Esophagus squamous epithelium (tissue), 5 donors: ENCODE data around the gene CROT. TPM values are rescaled to one million over a fixed set of nuclear protein-coding genes. Genes with fewer than 3 reads are reported as not detected.

Experiments used
- DNase-seq: peaks from one replicate; lab custom pipeline; 2025; lab: John Stamatoyannopoulos, UW
- H3K27ac ChIP-seq, 4 donors: fragments of 200-600 bp; sonication (generic); one replicate each; pipeline ENCODE4 v1.5.1; 2016 to 2019; ENCODE audit warnings: mild to moderate bottlenecking in 1 of 4
- H3K27me3 ChIP-seq, 4 donors: fragments of 200-600 bp; sonication (generic); 1 replicate in 3 of 4; 2 replicates in 1 of 4; pipeline versions ENCODE4 v1.5.1 to v1.6.0; 2017 to 2021; ENCODE audit warnings: antibody characterized with exemption in 1 of 4
- H3K36me3 ChIP-seq, 3 donors: fragments of 200-600 bp; sonication (generic); one replicate each; pipeline ENCODE4 v1.5.1; 2016 to 2019
- H3K4me1 ChIP-seq, 3 donors: fragments of 200-600 bp; sonication (generic); one replicate each; pipeline ENCODE4 v1.5.1; 2017 to 2019
- H3K4me3 ChIP-seq, 4 donors: fragments of 200-600 bp; sonication (generic); 1 replicate in 3 of 4; 2 replicates in 1 of 4; pipeline ENCODE4 v1.5.1; 2016 to 2019; ENCODE audit warnings: mild to moderate bottlenecking in 2 of 4, moderate library complexity in 1 of 4
- H3K9me3 ChIP-seq, 3 donors: fragments of 200-600 bp; sonication (generic); one replicate each; pipeline ENCODE4 v1.5.1; 2016 to 2019
- CTCF ChIP-seq, 6 experiments: fragments of 450-650 bp in 4 of 6; fragments of 200-600 bp in 2 of 6; sonication (generic) in 2 of 6; IDR thresholded peaks; one replicate each; pipeline ENCODE4 v1.5.1; 2016 to 2019; ENCODE audit warnings: antibody characterized with exemption in 6 of 6, mild to moderate bottlenecking in 4 of 6, moderate library complexity in 4 of 6
- POLR2A ChIP-seq, 4 donors: fragments of 450-650 bp; IDR thresholded peaks; one replicate each; pipeline ENCODE4 v1.6.1; 2017; ENCODE audit warnings: antibody characterized with exemption in 4 of 4, mild to moderate bottlenecking in 4 of 4, moderate library complexity in 3 of 4
- WGBS, 2 donors: methylation state at CpG; one replicate each; pipeline ENCODE4 v1.1.5; 2018; 5-methylcytosine and 5-hydroxymethylcytosine counted together
- intact Hi-C: fragments of 100-400 bp; cut with DNase I; formaldehyde crosslinking; loops from one replicate; pipeline ENCODE4 v1.15.0; 2022
- total RNA-seq, 4 donors: library from RNA; depleted of rRNA; stranded (reverse); fragments of >200 nt; gene quantifications; one replicate each; pipeline ENCODE4 v1.1.0, GENCODE V29; 2016
- donor health status: DM: yes; HTN: yes; CAD: no.

CROT gene
- total RNA-seq, 4 donors from 2014 or later: 34.5 to 42.2 (median 36.1) TPM

GRCh38 chr7:87331687-87332252 is 13.7 kb upstream of the CROT start:
- TF ChIP-seq CTCF (IDR thresholded peaks at IDR 0.05) (no peak), POLR2A (IDR thresholded peaks at IDR 0.05) (no peak)
- WGBS, 2 donors: 91 to 94% methylated on average over 5 of the region's 5 CpGs
- Histone ChIP-seq H3K4me1 (peaks cover 0 to 4% (median 0%) of the 10 kb centered on the region in 3 donors), H3K36me3 (peaks cover 0 to 73% (median 0%) of the 10 kb centered on the region in 3 donors), H3K27ac (no peak overlapping the region), H3K4me3 (no peak overlapping the region), H3K27me3 (no peaks in the 10 kb centered on the region), H3K9me3 (peaks cover 0 to 39% (median 33%) of the 10 kb centered on the region in 3 donors)
- DNase-seq: no peak
- intact Hi-C loops: no loop called here

- Histone ChIP-seq H3K36me3 (peaks cover 0 to 69% (median 0%) of the 10 kb centered on the region in 3 donors), H3K9me3 (peaks cover 0 to 34% (median 28%) of the 10 kb centered on the region in 3 donors), H3K4me1 (peaks cover 0 to 4% (median 0%) of the 10 kb centered on the region in 3 donors), H3K4me3 (no peak overlapping the region), H3K27ac (no peak overlapping the region), H3K27me3 (no peaks in the 10 kb centered on the region)
- no peak for DNase-seq
- 70 to 75% methylated on average over 2 of the region's 2 CpGs for WGBS, 2 donors
- intact Hi-C loops: no loop called here
- TF ChIP-seq POLR2A (IDR thresholded peaks at IDR 0.05): no peak
- TF ChIP-seq CTCF (IDR thresholded peaks at IDR 0.05): no peak
These were observed 13.1 kb upstream of the CROT start for GRCh38 chr7:87332321-87332720.

- intact Hi-C loops: no loop called here
- TF ChIP-seq CTCF (IDR thresholded peaks at IDR 0.05): no peak
- TF ChIP-seq POLR2A (IDR thresholded peaks at IDR 0.05): no peak
- Histone ChIP-seq H3K36me3 (peaks cover 0 to 52% (median 3%) of the 10 kb centered on the region in 3 donors), H3K4me1 (peaks cover 0 to 10% (median 5%) of the 10 kb centered on the region in 3 donors), H3K27me3 (no peaks in the 10 kb centered on the region), H3K27ac (no peak overlapping the region), H3K4me3 (no peak overlapping the region), H3K9me3 (no peaks in the 10 kb centered on the region)
- WGBS, 2 donors: 93 to 95% methylated on average over 4 of the region's 4 CpGs
- DNase-seq: no peak
These were observed 9.3 kb upstream of the CROT start for GRCh38 chr7:87336136-87336535.

- Histone ChIP-seq H3K27me3 (no peaks in the 10 kb centered on the region), H3K36me3 (peaks cover 0 to 50% (median 4%) of the 10 kb centered on the region in 3 donors), H3K4me1 (peaks cover 0 to 21% (median 11%) of the 10 kb centered on the region in 3 donors), H3K27ac (no peak overlapping the region), H3K9me3 (no peaks in the 10 kb centered on the region), H3K4me3 (no peak overlapping the region)
- intact Hi-C loops: no loop called here
- no peak for TF ChIP-seq CTCF (IDR thresholded peaks at IDR 0.05)
- no peak for TF ChIP-seq POLR2A (IDR thresholded peaks at IDR 0.05)
- 75 to 85% methylated on average over 2 of the region's 2 CpGs for WGBS, 2 donors
- no peak for DNase-seq
These were observed 8.1 kb upstream of the CROT start for GRCh38 chr7:87337331-87337730.

GRCh38 chr7:87339373-87339897 is 6.0 kb upstream of the CROT start:
- no peak for TF ChIP-seq CTCF (IDR thresholded peaks at IDR 0.05)
- no peak for TF ChIP-seq POLR2A (IDR thresholded peaks at IDR 0.05)
- peaks cover 5 to 42% (median 17%) of the 10 kb centered on the region in 3 donors for H3K4me1 ChIP-seq
- peak overlapping the region in 1 of 4 donors; percentile 27 for H3K27ac ChIP-seq
- H3K36me3 ChIP-seq: peaks cover 0 to 42% (median 4%) of the 10 kb centered on the region in 3 donors
- intact Hi-C loops: no loop called here
- WGBS, 2 donors: 28 to 39% methylated on average over 2 of the region's 2 CpGs
- H3K27me3 ChIP-seq: no peaks in the 10 kb centered on the region
- DNase-seq: no peak
- no peaks in the 10 kb centered on the region for H3K9me3 ChIP-seq
- H3K4me3 ChIP-seq: no peak overlapping the region
